Neural progenitor cell (in vitro differentiated cells): Measurements from ENCODE around the gene FXYD4.

Experiments
- EZH2phosphoT487 ChIP-seq: fragments of 200-600 bp; sonication (generic); IDR thresholded peaks from 2 replicates; pipeline ENCODE4 v1.6.1; 2017; ENCODE audit warnings: antibody characterized with exemption
- TF ChIP-seq, protein P1 (sequence below): fragments of 200-600 bp; sonication (generic); IDR thresholded peaks from 2 replicates; pipeline ENCODE4 v1.5.1; 2017; ENCODE audit warnings: antibody characterized with exemption, mild to moderate bottlenecking

DNA sequence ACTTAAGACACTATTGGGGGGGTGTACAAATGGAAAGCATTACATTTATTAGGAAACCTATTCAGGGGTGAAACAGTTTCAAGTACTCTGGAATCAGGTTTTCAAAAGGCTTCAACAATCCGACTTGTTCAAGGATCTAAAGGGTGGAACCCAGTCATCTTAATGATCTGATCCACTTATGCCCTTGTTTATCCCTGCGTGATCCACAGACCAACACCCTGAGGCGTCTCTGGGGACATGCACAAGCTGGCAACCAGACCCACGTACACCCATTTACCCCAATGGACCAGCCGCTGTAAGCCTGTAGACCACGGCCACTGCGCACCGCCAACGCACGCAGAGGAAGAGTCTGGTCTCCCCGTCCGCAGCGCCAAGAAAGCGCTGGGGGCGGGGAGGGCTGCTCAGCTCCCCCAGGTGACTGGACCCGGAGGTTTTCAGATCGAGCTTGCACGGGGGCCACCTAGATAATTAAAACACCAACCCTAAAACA, 24.2 kb downstream of the FXYD4 start:
- TF ChIP-seq, protein P1, sequence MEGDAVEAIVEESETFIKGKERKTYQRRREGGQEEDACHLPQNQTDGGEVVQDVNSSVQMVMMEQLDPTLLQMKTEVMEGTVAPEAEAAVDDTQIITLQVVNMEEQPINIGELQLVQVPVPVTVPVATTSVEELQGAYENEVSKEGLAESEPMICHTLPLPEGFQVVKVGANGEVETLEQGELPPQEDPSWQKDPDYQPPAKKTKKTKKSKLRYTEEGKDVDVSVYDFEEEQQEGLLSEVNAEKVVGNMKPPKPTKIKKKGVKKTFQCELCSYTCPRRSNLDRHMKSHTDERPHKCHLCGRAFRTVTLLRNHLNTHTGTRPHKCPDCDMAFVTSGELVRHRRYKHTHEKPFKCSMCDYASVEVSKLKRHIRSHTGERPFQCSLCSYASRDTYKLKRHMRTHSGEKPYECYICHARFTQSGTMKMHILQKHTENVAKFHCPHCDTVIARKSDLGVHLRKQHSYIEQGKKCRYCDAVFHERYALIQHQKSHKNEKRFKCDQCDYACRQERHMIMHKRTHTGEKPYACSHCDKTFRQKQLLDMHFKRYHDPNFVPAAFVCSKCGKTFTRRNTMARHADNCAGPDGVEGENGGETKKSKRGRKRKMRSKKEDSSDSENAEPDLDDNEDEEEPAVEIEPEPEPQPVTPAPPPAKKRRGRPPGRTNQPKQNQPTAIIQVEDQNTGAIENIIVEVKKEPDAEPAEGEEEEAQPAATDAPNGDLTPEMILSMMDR: no peak
- no peak for TF ChIP-seq EZH2phosphoT487
